Measurements from ENCODE around the gene UTP18.
"Not testable (repeated sequence)": the region's sequence is repeated elsewhere in the genome, so short reads cannot be mapped to it uniquely, and the experiment has no call there.

UTP18 gene

DNA sequence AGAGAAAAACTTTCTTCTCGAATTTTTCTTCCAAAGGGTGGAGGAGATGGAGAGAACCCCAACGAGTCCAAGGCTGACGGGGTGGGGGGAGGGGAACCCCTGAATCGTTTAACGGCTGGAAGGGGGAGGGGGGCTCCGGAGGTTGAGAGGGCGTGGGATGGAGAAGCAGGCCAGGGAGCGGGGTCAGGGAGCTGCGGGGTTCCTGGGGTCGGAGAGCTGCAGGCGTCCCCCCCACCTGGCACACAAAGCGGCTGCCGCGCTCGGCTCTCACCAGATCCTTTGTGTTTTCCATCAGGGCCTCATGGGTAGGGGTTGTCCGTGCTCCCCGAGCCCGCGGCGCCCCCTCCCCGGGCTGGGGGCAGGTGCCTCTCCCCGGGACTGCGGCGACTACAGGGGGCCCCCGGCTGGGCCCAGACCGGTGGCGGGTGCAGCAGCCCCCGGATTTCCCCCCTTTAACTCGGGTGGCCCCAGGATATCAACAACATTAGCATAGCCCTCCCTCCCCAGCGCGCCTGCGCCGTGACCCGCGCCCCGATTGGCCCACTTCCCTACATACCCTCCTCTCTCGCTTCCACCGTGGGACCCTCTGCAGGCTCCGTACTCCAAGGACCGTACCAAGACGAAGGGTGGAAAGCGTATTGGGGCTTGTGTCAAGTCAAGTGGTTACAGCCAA, 646 bp upstream of the UTP18 start, which contains the start of gene MBTD1:
TSS of gene MBTD1 (minus strand) at position 486 of the 673 bp plus-strand sequence. CDS start 34,888 bp downstream, outside the sequence.
- peak; percentile 90 for DNase-seq

DNA sequence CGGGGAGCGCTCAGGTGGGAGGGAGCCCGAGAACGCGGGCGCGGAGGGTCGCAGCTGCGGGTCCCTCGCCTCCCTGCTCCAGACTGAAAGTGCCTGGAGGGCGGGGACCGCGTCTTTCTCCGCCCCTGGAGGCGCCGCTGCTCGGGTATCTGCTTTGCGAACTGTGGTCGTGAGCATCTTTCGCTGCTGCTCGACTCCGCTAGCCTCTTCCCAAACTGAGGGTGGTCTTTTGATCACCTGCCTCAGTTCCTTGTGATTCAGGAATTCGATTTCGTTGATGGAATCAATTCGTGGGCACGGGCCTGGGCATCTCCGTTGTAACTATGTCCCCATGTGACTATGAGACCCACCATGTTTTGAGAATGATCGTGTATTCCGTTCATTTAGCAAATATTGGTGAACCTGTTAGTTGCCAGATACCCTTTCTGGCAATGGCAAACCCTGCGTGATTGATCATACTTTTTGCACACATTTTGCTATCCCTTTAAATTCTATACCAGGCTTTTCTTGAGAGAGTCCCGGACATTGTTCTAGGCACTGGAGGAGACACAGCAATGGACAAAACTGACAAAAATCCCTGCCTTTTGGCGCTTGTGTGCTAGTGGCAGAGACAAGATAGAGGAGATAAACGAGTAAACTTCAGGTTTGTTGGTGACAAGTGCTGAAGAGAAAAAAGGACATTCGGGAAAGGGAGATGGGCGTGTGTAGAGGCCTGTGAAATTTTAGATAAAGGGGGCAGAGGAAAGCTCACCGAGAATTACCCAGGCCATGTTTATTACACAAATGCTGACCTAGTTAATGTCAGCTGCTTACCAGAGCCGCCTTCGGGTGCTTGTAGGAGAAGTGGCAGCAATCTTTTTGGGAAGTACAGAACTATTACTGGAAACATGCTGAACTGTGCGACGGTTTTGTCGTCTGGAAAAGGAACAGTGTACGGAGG, 948 bp downstream of the UTP18 start:
- no peak for DNase-seq

DNA sequence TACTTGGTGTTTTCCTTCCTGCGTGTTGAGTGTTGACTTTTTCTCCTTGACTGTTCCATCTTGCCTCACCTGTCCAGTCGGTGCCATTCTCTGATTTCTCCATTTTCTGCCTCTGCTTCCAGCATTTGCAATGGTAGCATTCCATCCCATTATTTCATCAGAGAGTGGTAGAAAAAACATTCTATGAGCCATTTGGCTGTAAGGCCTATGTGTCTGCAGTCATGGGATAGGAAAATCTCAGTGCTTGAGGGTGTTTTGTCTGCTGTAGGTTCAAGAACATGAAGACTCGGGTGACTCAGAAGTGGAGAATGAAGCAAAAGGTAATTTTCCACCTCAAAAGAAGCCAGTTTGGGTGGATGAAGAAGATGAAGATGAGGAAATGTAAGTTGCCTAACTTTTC, 2.7 kb downstream of the UTP18 start:
- DNase-seq, result no peak

DNA sequence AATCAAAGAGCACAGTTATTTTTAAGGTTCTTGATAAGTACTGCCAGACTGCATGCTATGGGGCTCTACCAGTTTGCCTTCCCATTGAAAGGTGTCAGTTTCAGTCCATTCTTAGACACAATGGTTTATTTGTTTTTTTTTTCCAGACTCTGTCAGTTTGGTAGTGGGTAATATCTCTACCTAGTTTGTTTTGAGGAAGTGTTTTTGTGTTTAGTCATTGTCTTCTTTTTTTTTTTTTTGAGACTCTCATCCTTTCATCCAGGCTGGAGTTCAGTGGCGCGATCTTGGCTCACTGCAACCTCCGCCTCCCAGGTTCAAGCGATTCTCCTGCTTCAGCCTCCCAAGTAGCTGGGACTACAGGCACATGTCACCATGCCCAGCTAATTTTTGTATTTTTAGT, 4.1 kb downstream of the UTP18 start:
- not testable (repeated sequence) for DNase-seq

DNA sequence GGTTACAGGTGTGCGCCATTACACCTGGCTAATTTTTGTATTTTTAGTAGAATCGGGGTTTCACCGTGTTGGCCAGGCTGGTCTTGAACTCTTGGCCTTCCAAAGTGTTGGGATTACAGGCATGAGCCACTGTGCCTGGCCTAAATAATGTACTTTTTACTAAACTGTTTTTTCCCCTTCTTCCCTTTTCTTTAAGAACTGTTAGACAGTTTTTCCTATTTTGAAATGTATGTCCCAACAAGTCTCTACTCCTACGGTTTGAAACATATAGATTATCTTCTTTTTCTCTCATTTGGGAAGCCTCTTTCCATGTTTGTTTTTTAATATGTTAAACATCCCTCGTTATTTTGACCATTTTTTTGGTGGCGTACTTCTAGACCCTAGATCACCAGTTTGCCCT, 9.6 kb downstream of the UTP18 start:
- no peak for DNase-seq

DNA sequence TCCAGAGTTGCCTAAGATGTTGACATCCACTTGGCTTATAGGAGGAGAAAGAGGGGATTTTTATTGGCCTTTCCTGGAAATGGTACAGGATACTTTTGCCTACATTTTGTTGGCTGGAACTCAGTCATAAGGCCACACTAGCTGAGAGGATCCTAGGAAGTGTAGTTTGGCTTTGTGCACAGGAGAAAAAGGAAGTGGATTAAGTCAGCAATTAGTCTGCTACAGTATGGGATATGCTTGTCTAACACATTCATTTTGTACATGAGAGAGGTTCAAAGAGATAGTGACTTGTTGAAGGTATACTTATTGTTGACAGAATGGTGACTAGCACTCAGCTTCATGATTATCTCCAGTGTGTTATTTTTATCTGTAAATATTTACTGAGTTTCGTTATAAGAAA, 10.3 kb downstream of the UTP18 start:
- no peak for DNase-seq

DNA sequence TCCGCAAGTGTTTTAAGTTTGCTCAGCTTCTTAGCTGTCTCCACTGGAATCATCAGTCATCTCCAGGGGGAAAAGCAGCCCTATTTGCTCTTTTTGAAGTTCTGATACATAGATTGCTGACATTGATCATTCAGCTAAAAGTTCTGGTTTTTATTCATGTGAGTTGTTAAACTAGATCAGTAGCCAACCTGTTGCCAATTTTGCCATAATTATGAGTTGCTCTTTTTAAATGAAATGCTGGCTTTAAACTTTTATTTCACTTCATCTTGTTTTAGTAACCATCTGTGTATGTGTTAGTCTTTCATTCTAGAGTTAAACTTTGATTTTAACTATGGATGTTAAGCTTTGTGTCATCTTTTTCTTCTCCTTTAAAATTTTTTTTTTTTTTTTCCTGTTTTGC, 12.5 kb downstream of the UTP18 start:
- no peak for DNase-seq

DNA sequence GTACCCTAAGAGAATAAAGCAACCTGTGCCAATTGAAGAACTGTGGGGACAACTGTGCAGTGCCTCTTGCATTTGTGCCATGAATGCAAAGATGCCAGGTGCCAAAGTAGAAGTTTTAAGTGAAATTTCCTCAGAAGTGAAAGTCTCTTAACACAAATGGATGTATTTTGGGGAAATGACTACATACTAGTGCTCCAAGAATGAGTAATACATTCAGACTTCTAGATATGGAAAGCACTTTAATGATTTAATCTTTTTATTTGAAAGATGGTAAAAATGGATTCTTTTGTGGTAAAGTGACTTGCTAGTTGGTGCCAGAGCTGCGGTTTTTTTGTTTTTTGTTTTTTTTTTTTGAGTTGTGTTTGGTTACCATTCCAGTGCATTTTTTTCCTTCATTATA, 15.0 kb downstream of the UTP18 start:
- no peak for DNase-seq

DNA sequence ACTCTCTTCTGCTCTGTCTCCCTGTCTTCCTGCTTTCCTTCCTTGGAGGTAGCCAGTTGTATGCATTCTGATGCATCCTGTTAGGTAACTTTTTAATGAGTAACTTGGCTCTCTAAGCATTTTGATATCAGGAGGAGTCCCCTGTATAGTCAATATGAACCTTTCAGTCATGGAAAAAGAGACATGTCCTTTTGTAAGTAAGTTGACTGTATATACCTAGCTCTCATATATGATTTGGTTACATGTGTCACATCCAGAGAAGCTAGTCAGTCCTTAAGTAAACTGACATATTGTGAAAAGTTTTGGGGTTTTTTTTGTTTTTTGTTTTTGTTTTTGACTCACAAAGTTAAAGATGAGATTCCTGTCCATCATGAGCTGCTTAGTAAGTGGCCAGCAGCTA, 18.8 kb downstream of the UTP18 start:
- no peak for DNase-seq

DNA sequence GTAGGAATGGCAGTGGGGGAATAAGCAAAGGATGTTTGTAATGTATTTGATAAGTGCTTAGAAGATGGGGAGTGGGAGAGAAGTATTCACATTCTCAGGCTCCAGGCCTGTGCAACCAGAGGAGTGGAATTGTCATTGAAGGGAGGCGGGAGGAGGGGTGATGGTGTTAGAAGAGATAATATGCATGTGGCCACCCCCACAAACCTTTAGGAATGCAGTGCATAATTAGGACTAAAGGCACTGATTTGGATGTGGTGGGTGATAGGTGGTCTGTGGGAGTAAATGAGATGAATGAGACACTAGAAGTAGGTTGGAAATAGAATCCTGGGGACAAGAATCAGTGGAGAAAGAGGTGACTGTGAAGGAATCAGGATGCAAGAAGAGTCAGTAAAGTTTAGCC, 27.1 kb downstream of the UTP18 start:
- DNase-seq, result no peak

DNA sequence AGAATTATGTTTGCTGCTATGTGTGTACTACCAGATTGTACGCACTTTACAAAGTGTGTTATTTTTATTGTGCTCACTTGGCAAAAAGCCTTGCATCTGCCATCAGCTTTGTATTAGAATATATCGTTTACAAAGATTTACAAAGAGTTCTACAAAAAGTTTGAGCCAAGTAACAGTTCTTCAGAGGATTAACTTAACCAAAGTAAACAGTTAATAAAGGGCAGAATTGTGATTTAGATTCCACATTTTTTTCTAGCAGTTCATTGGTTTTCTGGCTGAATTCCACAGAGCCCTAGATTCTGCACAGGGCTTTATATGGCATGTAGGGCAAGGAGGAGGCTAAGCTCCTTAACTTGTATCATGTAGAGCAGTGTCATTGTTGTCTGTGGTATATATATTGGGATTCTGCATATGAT, 29.4 kb downstream of the UTP18 start:
- DNase-seq, result no peak

DNA sequence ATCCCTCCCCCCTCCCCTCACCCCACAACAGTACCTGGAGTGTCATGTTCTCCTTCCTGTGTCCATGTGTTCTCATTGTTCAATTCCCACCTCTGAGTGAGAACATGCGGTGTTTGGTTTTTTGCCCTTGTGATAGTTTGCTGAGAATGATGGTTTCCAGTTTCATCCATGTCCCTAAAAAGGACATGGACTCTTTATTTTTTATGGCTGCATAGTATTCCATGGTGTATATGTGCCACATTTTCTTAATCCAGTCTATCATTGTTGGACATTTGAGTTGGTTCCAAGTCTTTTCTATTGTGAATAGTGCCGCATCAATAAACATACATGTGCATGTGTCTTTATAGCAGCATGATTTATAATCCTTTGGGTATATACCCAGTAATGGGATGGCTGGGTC, 34.0 kb downstream of the UTP18 start:
- DNase-seq, result not testable (repeated sequence)

DNA sequence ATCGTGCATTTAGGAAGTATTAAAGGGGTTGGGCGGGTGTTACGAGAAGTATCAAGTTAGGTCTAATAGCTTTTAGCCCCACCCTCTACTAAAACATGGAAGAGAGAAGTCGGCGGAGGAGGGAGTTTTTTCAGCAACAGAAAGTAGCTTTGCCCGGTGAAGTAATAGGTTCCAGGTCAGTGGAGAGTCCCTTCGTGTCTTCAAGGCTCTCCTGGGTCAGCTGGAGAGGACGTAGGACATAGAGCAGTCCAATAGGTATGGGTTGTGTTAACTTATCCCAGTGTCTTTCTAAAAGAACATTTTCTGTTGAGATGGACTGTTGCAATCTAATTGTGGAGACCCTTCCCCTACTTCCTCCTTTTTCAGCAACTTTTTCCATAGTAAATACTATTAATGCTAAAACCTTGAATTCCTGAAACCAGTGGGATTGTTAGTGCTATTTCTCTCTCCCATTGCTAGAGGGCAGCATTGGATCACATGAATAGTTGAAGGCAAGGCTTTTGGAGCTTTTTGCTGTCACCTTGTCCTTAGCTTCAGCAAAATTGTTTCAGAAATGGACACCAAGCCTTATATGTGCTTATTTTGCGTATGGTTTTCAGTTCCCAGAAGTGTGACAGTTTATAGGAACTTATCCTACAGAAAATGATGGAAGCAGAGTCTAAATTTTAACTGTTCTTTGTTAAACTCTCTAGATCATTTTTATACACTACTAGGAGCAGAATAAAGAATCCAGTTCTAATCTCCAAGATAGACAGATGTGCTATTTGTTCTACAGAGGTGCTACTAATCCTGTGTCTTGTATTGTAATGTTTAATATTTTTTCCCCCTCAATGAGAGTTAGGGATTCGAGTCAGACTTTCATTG, 38.4 kb downstream of the UTP18 start:
- DNase-seq, result no peak

DNA sequence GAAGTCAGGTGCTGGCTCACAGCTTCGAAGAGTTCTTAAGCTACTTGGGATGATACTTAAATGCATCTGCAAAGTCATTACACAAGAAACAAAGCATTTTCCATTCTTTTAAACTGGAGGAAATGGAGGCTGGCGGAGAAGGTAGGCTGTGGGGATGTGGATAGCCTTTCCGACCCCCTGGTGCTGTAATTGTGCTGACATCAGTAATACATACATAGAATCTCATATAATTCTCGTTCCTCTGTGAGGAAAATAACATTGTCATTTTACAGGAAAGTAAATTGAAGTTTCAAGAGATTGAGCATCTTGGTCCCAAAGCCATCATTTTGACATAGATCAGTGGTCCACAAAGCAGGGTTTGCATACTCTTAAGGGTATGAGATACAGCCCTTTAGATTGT, 39.5 kb downstream of the UTP18 start:
- DNase-seq, result no peak

DNA sequence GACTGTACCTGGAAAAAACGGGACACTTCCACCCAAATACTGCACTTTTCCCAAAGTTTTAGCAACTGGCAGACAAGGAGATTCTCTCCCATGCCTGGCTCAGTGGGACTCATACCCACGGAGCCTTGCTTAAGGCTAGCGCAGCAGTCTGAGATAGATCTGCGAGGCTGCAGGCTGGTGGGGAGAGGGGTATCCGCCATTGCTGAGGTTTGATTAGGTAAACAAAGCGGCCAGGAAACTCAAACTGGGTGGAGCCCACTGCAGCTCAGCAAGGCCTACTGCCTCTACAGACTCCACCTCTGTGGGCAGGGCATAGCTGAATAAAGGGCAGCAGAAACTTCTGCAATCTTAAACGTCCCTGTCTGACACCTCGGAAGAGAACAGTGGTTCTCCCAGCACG, 44.8 kb downstream of the UTP18 start:
- DNase-seq, result no peak

DNA sequence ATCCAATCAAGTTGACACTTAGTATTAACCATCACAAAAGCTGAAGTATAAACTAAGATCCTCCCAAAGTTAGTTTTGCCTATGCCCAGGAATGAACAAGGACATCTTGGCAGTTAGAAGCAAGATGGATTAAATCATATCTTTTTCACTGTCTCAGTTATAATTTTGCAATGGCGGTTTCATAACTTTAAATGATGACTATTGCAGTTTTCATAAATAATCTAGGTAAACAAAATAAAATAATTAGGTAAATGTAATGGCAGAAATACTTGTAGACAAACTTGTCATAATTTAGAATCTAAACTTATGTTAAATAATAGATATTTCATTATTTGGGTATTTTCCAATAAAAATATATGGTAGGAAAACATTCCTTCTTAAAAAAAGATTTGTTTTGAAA, 51.7 kb downstream of the UTP18 start:
- not testable (repeated sequence) for DNase-seq

DNA sequence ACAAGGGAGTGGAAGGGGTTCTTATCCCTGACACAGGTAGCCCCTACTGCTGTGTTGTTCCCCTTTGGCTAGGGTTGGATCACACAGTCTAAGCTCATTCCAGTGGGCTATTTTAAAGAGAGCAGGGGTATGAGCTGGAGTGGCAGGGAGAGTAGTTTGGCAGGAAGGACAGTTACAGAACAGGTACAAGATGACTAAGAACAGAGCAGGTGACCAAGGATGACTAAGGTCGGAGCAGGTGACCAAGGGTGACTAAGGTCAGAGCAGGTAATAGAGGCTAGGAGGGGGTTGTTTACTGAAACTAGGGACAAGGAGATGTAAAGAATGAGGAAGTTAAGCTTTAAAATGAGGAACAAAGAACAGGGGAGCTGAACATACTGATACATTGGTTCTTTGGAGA, 58.8 kb downstream of the UTP18 start:
- no peak for DNase-seq

DNA sequence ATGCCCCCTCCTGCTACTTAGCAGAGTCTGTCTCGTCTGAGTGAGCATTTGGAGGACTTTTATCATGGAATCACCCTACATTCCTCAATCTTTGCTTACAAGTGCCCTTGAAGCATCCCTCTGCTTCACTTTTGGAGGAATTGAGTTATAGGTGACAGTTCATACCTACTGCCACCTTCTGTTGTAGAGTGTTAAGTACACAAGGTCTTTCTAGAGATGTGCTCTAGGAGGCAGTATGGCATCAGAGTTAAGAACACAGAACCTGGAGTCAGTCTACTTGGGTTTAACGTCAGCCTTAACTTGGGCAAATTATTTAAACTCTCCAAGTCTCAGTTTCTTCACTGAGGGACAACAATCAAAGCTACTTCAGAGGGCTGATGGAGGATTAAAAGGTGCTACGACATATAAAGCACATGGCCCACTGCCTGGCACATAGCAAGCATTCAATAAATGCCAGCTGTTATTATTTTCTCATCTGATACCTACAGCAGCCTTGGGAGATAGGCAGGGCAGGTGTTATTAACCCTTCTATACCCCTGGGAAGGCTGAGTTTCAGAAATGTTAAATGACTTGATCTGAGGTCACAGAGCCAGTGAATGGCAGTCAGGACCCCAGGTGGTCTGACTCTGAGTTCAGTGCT, 62.2 kb downstream of the UTP18 start:
- DNase-seq, result no peak

DNA sequence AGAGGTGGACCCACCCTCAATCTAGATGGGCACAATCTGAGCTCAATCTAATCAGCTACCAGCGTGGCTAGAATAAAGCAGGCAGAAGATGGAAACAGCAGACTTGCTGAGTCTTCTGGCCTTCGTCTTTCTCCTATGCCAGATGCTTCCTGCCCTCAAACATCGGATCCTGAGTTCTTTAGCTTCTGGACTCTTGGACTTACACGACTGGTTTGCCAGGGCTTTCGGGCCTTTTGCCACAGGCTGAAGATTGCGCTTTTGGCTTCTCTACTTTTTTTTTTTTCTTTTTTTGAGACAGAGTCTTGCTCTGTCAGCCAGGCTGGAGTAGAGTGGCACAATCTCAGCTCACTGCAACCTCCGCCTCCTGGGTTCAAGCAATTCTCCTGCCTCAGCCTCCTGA, 65.1 kb downstream of the UTP18 start:
- DNase-seq, result no peak

DNA sequence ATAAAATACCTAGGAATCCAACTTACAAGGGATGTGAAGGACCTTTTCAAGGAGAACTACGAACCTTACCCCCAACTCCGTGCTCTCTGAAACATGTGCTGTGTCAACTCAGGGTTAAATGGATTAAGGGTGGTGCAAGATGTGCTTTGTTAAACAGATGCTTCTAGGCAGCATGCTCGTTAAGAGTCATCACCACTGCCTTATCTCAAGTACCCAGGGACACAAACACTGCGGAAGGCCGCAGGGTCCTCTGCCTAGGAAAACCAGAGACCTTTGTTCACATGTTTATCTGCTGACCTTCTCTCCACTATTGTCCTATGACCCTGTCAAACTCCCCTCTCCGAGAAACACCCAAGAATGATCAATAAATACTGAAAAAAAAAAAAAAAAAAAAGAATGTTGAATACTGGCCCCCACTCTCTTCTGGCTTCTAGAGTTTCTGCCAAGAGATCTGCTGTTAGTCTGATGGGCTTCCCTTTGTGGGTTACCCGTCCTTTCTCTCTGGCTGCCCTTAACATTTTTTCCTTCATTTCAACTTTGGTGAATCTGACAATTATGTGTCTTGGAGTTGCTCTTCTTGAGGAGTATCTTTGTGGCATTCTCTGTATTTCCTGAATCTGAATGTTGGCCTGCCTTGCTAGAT, 70.6 kb downstream of the UTP18 start:
- DNase-seq, result not testable (repeated sequence)

DNA sequence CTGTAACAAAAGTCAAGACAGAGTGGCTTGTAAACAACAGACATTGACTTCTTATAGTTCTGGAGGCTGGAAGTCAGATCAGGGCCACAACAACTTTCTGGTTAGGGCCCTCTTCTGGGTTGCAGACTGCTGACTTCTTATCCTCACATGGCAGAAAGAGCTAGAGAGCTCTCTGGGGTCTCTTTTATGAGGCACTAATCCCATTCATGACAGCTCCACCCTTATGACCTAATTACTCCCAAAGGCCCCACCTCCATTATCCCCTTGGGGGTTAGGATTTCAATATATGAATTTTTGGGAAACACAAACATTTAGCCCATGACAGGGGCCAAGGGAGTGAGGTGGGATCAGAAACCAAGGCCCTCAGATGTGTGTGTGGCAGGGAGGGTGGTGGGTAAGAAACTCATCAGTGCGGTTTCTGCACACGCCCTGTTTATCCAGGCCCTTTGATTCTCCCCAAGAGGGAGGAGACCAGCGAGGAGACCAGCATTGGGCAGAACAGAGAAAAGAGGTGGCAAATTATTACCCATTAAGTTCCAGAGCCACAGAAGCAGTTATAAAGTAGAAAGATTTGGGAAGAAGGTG, 74.8 kb downstream of the UTP18 start:
- DNase-seq, result no peak
